Endothelial cell (in vitro differentiated cells): Measurements from ENCODE around the gene TOMM40L. TPM values are rescaled to one million over a fixed set of nuclear protein-coding genes. Genes with fewer than 3 reads are reported as not detected.

Experiments
- DNase-seq: peaks from one replicate; pipeline ENCODE4 v3.0.0; 2021; ENCODE audit warnings: low spot score
- H3K27ac Mint-ChIP-seq: one replicate; pipeline ENCODE4 v1.8.0; 2021; ENCODE audit warnings: mixed read lengths, inconsistent platforms; ENCODE audit not compliant: unreplicated experiment
- H3K27me3 Mint-ChIP-seq: one replicate; pipeline ENCODE4 v1.8.0; 2021; ENCODE audit warnings: mild to moderate bottlenecking, moderate library complexity, mixed read lengths, inconsistent platforms; ENCODE audit not compliant: unreplicated experiment
- H3K36me3 Mint-ChIP-seq: one replicate; pipeline ENCODE4 v1.8.0; 2021; ENCODE audit warnings: mild to moderate bottlenecking, low read depth, mixed read lengths, inconsistent platforms; ENCODE audit not compliant: unreplicated experiment
- H3K4me1 Mint-ChIP-seq: one replicate; pipeline ENCODE4 v1.8.0; 2021; ENCODE audit warnings: mild to moderate bottlenecking, mixed read lengths, inconsistent platforms; ENCODE audit not compliant: unreplicated experiment
- H3K4me3 Mint-ChIP-seq: one replicate; pipeline ENCODE4 v1.8.0; 2021; ENCODE audit warnings: mild to moderate bottlenecking, mixed read lengths, inconsistent platforms; ENCODE audit not compliant: unreplicated experiment
- H3K9me3 Mint-ChIP-seq: one replicate; pipeline ENCODE4 v1.8.0; 2021; ENCODE audit warnings: mixed read lengths, inconsistent platforms; ENCODE audit not compliant: unreplicated experiment
- total RNA-seq: library from RNA; stranded (reverse); fragmentation: NEBNext Ultra II Directional; extraction: Animal tissue kit (Norgen Biotek cat#: 25700); gene quantifications from one replicate; pipeline ENCODE4 v1.2.1, GENCODE V29; 2021; ENCODE audit not compliant: unreplicated experiment
- TF ChIP-seq, protein P1 (sequence below): fragments of 200-600 bp; sonication (generic); IDR thresholded peaks from one replicate; pipeline ENCODE4 v1.5.0; 2021; ENCODE audit warnings: antibody characterized with exemption; ENCODE audit not compliant: unreplicated experiment

The TOMM40L gene
- total RNA-seq, 1 donor from 2014 or later, result 22.0 TPM

DNA sequence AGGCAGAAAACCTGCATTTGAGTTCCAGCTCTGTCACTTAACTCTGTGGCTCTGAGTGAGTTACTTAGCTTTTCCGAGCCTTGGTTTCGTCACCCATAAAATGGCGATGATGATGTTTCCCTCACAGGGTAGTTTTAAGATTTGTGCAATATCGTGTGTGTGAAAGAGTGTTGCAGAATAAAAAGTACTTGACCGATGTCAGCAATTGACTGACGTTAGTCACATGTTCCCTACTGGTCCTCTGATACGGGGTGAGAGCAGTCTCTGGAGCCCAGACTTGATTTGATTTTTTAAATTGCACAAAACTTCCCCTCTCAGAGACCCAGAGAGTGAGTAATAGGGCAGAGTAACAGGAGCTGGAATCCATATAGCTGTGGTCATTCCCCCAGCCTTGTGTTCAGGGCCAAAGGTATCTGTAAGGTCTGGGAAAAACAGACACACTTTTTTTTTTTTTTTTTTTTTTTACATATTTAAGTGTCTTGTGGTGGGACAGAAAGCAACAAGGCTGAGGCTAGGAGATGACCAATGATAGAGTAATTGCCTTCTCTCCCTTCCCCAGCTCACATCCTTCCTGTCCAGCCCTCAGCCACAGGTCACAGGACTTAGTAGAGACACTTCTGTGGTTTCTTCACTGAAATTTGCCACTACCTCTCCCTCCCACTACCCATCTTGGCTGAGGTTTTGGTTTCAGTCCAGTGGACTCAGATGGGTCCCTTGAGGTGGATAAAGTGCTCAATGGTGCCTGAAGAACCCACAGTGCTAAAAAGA is 8.7 kb upstream of the TOMM40L start:
- DNase-seq, result no peak
- Mint-ChIP-seq H3K4me3 (no peak overlapping the region), H3K4me1 (peaks cover 27% of the 10 kb centered on the region), H3K27me3 (peaks cover 1% of the 10 kb centered on the region), H3K27ac (no peak overlapping the region), H3K36me3 (peaks cover 26% of the 10 kb centered on the region), H3K9me3 (no peaks in the 10 kb centered on the region)
- TF ChIP-seq, protein P1, sequence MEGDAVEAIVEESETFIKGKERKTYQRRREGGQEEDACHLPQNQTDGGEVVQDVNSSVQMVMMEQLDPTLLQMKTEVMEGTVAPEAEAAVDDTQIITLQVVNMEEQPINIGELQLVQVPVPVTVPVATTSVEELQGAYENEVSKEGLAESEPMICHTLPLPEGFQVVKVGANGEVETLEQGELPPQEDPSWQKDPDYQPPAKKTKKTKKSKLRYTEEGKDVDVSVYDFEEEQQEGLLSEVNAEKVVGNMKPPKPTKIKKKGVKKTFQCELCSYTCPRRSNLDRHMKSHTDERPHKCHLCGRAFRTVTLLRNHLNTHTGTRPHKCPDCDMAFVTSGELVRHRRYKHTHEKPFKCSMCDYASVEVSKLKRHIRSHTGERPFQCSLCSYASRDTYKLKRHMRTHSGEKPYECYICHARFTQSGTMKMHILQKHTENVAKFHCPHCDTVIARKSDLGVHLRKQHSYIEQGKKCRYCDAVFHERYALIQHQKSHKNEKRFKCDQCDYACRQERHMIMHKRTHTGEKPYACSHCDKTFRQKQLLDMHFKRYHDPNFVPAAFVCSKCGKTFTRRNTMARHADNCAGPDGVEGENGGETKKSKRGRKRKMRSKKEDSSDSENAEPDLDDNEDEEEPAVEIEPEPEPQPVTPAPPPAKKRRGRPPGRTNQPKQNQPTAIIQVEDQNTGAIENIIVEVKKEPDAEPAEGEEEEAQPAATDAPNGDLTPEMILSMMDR, result no peak

DNA sequence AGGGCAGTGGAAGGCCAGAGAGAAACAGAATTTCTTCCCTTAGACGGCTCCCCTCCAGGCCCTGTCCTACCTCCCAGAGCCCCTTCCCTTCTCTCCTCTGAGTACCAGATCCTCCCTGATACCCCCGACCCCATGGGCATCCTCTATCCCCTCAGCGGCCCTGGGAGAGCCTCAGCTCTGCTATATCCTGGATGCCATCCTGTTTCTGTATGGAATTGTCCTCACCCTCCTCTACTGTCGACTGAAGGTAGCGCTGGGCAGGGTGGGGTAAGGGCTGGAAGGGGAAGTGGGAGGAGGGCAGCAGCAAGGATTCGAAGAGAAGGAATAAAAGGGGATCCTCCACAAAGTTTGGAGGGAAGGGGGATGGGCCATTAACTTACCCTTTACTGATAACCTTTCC is 8.0 kb upstream of the TOMM40L start:
- Mint-ChIP-seq H3K27me3 (peaks cover 1% of the 10 kb centered on the region), H3K36me3 (peaks cover 24% of the 10 kb centered on the region), H3K27ac (no peak overlapping the region), H3K4me3 (no peak overlapping the region), H3K9me3 (no peaks in the 10 kb centered on the region), H3K4me1 (peaks cover 27% of the 10 kb centered on the region)
- TF ChIP-seq, protein P1, result no peak
- no peak for DNase-seq

DNA sequence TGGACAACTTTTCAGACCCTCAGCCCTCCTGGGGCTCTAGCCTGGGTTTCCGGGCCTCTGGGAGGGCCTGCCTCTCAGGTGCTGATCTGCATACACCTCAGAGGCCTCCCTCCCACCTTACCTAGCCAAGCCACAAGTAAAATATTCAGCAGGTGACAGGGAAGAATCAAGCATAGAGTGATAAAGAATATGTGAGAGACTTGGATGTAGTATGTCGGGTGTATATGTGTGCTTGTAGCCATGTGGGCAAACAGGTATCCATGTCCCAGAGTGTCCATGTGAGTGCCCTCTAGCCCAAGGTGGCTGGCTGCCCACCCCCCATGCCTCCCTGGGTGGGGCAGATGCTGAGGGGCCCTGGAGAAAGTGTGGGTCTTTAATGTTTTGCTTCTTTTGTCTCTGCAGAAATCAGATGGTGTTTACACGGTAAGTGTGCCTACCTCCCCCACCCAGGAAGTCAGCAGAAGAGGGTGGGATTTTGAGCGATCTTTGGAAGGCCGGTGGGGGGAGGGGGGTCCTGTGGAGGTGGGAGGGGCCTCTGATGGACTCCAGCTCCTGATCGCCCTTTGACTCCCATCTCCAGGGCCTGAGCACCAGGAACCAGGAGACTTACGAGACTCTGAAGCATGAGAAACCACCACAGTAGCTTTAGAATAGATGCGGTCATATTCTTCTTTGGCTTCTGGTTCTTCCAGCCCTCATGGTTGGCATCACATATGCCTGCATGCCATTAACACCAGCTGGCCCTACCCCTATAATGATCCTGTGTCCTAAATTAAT is 7.4 kb upstream of the TOMM40L start:
- DNase-seq, result no peak
- Mint-ChIP-seq H3K4me3 (no peak overlapping the region), H3K4me1 (peaks cover 27% of the 10 kb centered on the region), H3K36me3 (peaks cover 18% of the 10 kb centered on the region), H3K27ac (no peak overlapping the region), H3K27me3 (peaks cover 1% of the 10 kb centered on the region), H3K9me3 (no peaks in the 10 kb centered on the region)
- TF ChIP-seq, protein P1, result no peak

DNA sequence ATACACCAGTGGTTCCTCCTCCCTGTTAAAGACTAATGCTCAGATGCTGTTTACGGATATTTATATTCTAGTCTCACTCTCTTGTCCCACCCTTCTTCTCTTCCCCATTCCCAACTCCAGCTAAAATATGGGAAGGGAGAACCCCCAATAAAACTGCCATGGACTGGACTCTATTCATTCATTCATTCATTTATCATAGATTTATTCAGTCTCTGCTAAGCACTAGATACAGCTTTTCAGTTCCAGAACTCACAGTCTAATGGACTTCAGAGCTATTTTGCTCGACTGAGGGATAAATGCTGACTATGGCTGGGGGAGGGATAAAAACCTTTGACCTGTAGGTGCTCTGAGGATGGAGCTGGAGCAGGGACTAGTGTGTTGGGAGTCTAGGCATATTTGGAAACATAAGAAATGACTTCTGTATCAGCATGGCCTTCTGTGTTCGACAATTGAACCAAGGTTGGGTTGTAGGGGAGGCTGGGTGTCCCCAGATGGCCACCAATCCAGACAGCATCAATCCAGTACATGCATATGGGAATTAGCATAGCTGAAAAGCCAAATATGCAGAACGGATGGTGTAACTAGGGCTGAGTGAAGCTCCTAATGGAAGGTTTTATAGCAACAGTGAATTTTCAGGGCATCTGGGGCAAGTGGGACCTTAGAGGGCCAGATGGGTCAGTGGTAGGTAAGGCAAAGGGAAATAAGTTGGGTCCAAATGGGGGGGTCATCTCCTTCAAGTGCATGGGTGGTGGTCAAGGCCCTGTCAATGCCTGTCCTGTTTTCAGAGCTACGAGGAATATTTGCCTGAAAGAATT is 6.6 kb upstream of the TOMM40L start:
- peaks cover 2% of the 10 kb centered on the region for H3K27me3 Mint-ChIP-seq
- DNase-seq, result no peak
- H3K9me3 Mint-ChIP-seq, result no peaks in the 10 kb centered on the region
- peaks cover 10% of the 10 kb centered on the region for H3K36me3 Mint-ChIP-seq
- no peak overlapping the region for H3K27ac Mint-ChIP-seq
- H3K4me3 Mint-ChIP-seq, result no peak overlapping the region
- TF ChIP-seq, protein P1, result no peak
- peaks cover 27% of the 10 kb centered on the region for H3K4me1 Mint-ChIP-seq
